GM12864 (cell line): ENCODE measurements around the gene STRN3.
"Not testable (repeated sequence)": the region's sequence is repeated elsewhere in the genome, so short reads cannot be mapped to it uniquely, and the experiment has no call there.

Experiments
- DNase-seq: peaks from one replicate; pipeline ENCODE4 v3.0.0-alpha.2; 2011; ENCODE audit warnings: low read depth
- H3K4me3 ChIP-seq: 2 replicates; pipeline ENCODE4 v1.5.1; 2011; ENCODE audit warnings: mild to moderate bottlenecking, low read depth, low read length, control low read depth
- CTCF ChIP-seq: IDR thresholded peaks from 2 replicates; pipeline ENCODE4 v1.5.1; 2011; ENCODE audit warnings: low read depth, mild to moderate bottlenecking, moderate library complexity, low read length, control low read depth, inconsistent platforms; ENCODE audit errors: missing control alignments

Gene STRN3

DNA sequence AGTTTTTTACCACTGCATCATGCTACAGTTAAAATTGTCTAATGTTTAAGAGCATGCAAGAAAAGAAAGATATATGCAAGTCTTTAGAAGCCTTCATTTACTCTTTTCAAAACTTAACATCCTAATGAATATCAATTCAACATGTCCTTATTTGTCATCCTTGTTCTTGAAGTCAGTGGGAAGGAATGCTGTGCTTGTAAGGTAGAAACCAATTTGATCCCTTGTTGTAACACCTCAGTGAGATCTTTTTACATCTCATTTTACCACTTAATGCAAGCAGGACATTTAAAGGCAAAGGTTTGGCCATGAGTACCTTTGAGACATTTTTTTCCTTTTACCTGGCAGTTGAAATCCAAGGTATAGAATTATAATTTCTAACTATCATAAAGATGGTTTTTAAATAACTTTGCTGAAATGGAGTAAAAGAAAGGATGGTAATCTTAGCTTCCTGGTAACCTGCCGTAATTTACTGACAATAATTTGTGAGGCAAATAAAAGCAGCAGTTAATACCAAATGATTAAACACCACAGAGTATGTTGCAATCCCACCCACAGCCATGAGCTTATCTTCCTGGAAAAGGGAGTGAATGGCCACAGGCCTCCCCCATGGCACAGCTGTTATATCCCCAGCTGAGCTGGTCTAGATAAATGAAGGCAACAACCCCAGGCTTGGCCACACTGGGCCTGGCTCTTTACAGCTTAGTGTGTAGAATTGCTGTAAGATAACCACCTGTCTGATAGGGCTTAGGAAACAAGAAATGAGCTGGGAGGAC, 33.2 kb upstream of the STRN3 start:
- TF ChIP-seq CTCF: no peak
- no peak overlapping the region for H3K4me3 ChIP-seq
- DNase-seq: no peak

- TF ChIP-seq CTCF: no peak
- DNase-seq: no peak
- no peak overlapping the region for H3K4me3 ChIP-seq
These were observed 31.7 kb upstream of the STRN3 start for GRCh38 chr14:31057701-31058364.

DNA sequence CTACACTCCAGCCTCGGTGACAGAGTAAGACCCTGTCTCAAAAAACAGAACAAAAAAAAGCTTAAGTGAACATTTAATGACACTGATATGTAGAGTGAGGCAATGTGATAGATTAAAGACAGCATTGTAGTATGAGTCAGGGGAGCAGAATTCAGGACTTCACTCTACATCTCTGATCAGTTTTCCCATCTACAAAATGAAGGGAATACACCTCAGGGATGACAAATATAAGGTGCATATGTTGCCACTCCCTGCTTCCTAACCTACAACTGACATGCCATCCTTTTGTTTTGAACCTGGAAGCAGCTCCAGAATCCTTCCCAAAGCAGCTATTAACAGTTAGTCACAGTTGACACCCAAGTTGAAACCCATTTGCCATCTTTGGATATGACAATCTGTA, 30.9 kb upstream of the STRN3 start:
- DNase-seq: no peak
- H3K4me3 ChIP-seq: no peak overlapping the region
- no peak for TF ChIP-seq CTCF

GRCh38 chr14:31052905-31053586, 26.9 kb upstream of the STRN3 start:
- DNase-seq, H3K4me3 ChIP-seq: not testable (repeated sequence)

GRCh38 chr14:31051511-31051910, 25.3 kb upstream of the STRN3 start:
- H3K4me3 ChIP-seq: no peak overlapping the region
- no peak for DNase-seq
- TF ChIP-seq CTCF: no peak

- H3K4me3 ChIP-seq: no peak overlapping the region
- TF ChIP-seq CTCF: no peak
- no peak for DNase-seq
These were observed 24.8 kb upstream of the STRN3 start for GRCh38 chr14:31051023-31051422.

DNA sequence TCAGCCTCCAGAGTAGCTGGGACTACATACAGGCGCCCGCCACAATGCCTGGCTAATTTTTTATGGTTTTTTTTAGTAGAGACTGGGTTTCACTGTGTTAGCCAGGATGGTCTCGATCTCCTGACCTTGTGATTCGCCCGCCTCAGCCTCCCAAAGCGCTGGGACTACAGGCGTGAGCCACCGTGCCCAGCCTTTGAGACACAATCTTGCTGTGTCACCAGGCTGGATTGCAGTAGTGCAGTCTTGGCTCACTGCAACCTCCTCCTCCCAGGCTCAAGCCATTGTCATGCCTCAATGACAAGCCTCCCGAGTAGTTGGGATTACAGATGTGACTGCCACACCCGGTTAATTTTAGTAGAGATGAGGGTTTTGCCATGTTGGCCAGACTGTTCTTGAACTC, 21.3 kb upstream of the STRN3 start:
- TF ChIP-seq CTCF: no peak
- no peak overlapping the region for H3K4me3 ChIP-seq
- no peak for DNase-seq
